CD4-positive, alpha-beta T cell treated with Interleukin-17A for 4 hours (primary cell): ENCODE data around the gene APP.
"Not testable (repeated sequence)": the region's sequence is repeated elsewhere in the genome, so short reads cannot be mapped to it uniquely, and the experiment has no call there.

ENCODE experiments used
- DNase-seq: peaks from one replicate; pipeline ENCODE4 v3.0.0-alpha.2; 2020; ENCODE audit warnings: mixed read lengths

The APP gene

GRCh38 chr21:25931765-25932164 is 238.8 kb downstream of the APP start:
- no peak for DNase-seq

GRCh38 chr21:25929856-25930520 is 240.6 kb downstream of the APP start:
- no peak for DNase-seq

GRCh38 chr21:25927195-25927880 is 243.2 kb downstream of the APP start:
- no peak for DNase-seq

DNA sequence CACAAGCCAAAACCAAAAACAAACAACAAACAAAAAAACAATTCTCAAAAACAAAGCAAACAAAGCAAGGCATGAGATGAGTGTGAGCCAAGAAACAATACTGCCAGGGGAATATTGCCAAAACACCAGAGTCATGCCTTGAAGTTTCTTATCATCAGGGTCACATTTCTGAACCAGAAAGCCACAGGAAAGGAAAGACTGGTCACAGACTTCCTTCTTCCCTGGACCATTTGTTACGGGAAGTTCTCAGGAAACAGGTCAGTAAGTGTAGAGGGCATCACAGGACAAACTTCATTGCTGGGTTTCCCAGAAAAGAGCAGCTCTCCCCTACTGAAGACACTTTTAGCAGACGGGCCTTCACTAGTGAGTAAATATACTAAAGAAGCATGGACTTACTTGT is 244.6 kb downstream of the APP start:
- no peak for DNase-seq

GRCh38 chr21:25925064-25925800 is 245.3 kb downstream of the APP start:
- no peak for DNase-seq

DNA sequence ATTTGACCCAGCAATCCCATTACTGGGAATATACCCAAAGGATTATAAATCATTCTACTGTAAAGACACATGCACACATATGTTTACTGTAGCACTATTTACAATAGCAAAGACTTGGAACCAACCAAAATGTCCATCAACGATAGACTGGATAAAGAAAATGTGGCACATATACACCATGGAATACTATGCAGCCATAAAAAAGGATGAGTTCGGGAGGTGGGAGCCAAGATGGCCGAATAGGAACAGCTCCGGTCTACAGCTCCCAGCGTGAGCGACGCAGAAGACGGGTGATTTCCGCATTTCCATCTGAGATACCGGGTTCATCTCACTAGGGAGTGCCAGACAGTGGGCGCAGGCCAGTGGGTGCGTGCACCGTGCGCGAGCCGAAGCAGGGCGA is 252.4 kb downstream of the APP start:
- DNase-seq: not testable (repeated sequence)

DNA sequence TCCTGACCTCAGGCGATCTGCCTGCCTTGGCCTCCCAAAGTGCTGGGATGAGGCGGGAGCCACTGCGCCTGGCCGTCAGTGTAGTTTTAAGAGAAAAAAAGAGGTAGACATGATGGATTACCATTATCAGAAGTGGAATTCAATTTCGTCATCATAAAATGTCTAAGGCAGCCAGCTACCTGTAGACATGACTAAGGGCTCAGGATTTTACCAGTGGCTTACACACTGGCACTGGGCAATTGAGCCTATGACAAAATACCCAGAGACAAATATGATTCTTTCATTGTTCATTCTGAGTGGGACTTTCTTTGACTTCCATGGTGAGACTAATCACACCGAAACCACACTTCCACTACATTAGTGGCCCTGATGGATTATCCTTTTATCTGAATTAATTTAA is 254.3 kb downstream of the APP start:
- no peak for DNase-seq

DNA sequence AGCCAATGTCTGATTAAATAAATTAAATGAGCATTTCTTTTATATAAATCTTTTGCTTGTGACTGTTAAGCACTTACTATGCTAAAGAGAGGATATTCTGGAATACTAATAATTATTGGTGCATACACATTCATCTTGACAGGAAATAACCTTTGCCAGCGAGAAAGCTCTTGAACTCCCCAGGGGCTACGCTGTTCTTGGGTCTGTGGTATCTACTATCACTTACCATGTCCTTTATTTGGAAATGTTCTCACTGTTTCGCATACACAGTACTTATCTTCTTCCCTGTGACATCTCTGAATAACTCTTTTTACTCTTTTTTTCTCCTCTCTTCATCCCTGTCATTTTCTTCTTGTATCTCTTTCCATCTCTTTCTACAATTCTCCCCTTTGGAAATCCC is 257.1 kb downstream of the APP start:
- DNase-seq: no peak

DNA sequence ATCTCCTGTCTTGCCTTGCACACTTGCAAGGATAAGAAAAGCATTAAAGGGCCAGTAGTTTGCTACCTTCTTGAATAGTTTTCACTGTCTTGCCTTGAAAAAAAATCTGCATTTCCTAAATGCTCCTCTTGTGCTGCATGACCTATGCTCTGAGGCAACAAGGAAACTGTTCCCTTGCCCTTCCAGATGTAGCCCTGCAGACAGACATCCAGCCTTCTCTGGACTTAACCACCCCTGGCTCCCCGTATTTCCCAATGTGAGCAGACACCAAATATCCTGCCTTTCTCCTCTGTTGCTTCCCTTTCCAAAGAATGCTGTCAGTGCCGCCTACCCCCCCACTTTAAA is 258.2 kb downstream of the APP start:
- DNase-seq: no peak

- no peak for DNase-seq
These were observed 258.7 kb downstream of the APP start for GRCh38 chr21:25911730-25912401.

DNA sequence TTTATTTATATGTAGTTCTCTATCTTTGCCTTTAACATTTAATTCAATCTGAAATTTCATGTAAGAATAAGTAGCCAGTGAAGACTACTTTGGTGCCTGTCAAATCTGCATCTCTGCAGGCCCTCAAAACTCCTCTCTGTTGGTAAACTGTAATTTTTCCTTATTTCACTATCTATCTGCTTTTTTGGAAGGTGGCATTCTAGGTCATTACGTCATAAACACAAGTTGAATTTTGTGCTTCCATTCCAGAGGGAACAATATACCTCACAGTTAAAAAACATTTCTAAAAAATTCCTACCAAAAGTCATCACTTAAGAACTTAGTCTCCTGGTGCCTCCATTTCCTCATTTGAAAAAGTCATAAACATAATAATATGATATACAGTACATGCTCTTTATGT is 259.8 kb downstream of the APP start:
- no peak for DNase-seq

DNA sequence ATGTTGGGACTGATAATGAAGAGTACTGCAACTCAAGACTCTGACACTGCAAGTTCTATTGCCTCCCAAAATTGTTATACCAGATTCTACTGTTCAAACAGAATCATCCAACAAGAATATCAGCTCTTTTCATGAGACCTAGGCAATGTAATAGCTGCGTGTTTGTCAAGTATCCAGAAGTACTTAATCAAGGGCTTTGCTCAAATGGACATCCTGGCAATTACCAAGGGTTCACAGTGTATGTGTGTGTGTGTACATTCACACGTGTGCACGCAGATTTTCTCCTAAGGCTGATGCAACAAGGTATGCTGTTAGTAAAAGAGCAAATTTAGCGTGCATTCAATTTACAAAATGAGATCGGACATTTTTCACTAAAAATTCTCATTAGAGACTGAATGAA is 261.2 kb downstream of the APP start:
- DNase-seq: no peak

DNA sequence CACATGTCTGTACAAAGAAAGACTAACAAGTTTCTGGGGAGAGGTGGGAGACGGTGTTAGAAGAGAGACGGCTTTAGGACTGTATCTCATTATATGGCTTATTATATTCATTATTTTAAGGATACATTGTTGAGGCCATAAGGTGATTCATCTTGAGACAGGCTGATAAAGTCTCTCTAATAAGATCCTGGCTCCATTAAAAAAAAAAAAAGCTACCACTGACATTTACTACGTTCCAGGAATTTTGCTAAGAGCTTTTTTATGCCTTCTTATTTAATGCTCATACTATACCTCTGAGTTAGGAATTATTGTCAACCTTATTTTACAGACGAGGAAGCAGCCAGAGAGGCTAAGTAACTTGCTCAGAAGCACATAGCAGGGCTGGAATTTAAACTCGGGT is 262.1 kb downstream of the APP start:
- no peak for DNase-seq

GRCh38 chr21:25907573-25908275 is 262.8 kb downstream of the APP start:
- DNase-seq: no peak

DNA sequence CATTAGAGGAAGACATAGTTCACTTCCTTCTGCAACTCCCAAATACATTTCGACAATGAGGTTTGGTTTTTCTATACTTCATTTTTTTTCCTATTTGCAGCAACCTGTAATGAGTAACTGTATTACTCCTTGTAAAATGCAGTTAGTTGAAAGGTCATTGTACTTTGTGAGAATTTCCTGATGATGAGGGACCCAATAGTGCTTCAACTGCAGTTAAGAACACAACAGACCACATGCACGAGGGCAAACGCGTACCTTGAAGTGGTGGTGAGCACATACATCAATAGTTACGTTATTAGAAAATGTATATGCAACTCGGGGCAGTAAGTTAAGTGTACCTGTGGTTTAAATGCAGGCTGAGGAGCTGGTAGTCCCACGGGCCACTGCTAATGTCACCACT is 264.0 kb downstream of the APP start:
- DNase-seq: no peak

GRCh38 chr21:25905126-25905525 is 265.4 kb downstream of the APP start:
- no peak for DNase-seq

GRCh38 chr21:25904044-25904695 is 266.4 kb downstream of the APP start:
- DNase-seq: no peak

- DNase-seq: no peak
These were observed 267.0 kb downstream of the APP start for GRCh38 chr21:25903607-25904006.

- no peak for DNase-seq
These were observed 269.1 kb downstream of the APP start for GRCh38 chr21:25901330-25901979.

DNA sequence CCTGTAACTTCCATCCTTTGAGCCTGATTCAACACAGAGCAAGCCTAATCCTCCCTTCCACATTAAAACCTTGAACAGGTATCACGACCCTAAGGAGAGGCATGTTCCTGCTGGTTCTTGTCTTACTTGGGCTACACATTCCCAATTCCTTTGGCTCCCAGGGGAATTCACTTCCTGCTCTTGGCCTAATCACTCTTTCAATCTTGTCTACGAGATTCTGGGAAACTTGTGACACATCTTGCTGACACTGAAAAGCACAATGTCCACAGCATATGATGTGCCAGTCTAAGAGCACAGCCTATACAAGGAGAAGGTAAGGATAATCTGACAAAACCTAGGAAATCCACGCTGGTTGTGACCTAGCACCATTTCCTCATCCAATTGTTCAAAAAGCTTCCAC is 271.9 kb downstream of the APP start:
- no peak for DNase-seq

DNA sequence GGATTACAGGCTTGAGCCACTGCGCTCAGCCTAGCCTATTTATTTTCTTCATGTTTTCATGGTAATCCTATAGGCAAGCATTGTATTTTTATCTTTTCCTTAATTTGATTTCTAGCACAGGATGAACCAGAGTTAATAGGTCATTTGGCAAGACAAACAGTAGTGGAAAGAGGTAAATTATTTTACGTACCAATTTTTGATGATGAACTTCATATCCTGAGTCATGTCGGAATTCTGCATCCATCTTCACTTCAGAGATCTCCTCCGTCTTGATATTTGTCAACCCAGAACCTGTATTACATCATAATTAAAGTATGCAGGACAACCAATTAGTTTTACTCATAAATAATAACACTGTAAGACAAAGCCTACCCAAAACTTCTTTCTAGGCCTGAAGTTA is 273.2 kb downstream of the APP start:
- no peak for DNase-seq

- DNase-seq: no peak
These were observed 274.0 kb downstream of the APP start for GRCh38 chr21:25896501-25897056.
